ENCODE measurements around the gene XG. TPM values are rescaled to one million over a fixed set of nuclear protein-coding genes. Genes with fewer than 3 reads are reported as not detected.
A peak's percentile ranks its signal among the peaks of the same experiment; 100 is the strongest.
"Not testable (repeated sequence)": the region's sequence is repeated elsewhere in the genome, so short reads cannot be mapped to it uniquely, and the experiment has no call there.

XG gene
- total RNA-seq, 1 experiment from 2014 or later: 1.0 TPM

DNA sequence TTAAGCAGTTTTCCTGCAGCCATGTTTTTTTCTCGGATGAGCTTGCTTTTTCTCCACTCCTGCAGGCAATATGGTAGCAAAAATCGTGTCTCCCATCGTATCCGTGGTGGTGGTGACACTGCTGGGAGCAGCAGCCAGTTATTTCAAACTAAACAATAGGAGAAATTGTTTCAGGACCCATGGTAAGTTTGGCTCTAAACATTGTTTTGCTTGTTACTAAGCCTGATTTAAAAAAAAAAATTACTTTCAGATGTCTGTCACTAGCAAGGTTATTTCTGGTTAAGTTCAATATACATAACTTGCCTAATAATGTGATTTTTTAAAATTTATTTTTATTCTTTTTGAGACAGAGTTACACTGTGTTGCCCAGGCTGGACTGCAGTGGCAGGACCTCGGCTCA lies 59.4 kb downstream of the XG start:
- Mint-ChIP-seq H3K4me3 (no peak overlapping the region), H3K9me3 (peaks cover 12% of the 10 kb centered on the region), H3K4me1 (peaks cover 25% of the 10 kb centered on the region), H3K27me3 (ENCODE audit: low read depth) (no peaks in the 10 kb centered on the region; the same call in 1 of the 2 replicates), H3K36me3 (peaks cover 9% of the 10 kb centered on the region), H3K27ac (no peak overlapping the region)
- POLR2A ChIA-PET: no interaction called here
- ATAC-seq (no peak), DNase-seq (ENCODE audit: low spot score) (no peak)
- TF ChIP-seq ZBTB21 (CRISPR knock-in tag; IDR thresholded peaks at IDR 0.05; ENCODE audit: borderline replicate concordance): no peak
- TF ChIP-seq, protein P1, sequence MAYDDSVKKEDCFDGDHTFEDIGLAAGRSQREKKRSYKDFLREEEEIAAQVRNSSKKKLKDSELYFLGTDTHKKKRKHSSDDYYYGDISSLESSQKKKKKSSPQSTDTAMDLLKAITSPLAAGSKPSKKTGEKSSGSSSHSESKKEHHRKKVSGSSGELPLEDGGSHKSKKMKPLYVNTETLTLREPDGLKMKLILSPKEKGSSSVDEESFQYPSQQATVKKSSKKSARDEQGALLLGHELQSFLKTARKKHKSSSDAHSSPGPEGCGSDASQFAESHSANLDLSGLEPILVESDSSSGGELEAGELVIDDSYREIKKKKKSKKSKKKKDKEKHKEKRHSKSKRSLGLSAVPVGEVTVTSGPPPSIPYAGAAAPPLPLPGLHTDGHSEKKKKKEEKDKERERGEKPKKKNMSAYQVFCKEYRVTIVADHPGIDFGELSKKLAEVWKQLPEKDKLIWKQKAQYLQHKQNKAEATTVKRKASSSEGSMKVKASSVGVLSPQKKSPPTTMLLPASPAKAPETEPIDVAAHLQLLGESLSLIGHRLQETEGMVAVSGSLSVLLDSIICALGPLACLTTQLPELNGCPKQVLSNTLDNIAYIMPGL (CRISPR knock-in tag; IDR thresholded peaks at IDR 0.05): no peak
- CTCF ChIA-PET: no interaction called here

DNA sequence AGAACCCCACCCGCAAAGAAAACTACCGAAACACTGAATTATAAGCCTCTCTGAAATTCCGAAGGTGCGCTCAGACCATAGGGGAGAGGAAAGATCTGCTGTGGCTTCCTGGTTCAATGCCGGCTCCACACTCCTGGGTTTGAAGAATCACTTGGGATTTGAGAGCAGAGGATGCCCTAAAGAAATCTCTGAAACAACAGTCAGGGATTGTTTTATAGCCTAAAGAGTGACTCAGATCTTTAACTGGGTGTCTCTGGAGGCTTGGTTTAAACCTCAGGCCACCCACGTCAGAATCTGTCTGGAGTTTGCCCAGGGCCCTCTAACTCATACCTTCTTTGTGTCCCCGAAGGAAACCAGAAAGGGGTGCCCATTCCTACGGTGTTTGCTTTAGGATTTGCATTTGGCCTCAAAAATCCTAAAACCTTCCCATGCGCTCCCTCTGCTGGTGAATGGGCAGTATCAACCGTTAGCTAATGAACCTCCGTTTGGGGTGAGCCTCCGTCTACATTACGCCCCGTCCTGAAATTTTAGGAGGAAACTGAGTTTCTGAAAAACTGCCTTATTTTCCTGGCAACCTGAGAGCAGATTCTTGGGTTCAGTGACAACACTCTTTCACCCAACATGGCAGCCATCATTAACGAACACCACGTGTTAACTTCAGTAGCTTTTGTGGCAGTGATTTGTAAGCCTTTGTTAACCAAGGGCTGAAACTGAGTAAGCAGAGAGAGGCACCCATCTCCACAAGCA lies 60.5 kb downstream of the XG start:
- peak overlapping the region; percentile 68 for H3K27ac Mint-ChIP-seq
- H3K27me3 Mint-ChIP-seq (ENCODE audit: low read depth); H3K4me3 Mint-ChIP-seq; POLR2A ChIA-PET; H3K36me3 Mint-ChIP-seq: not testable (repeated sequence)
- TF ChIP-seq, protein P2, sequence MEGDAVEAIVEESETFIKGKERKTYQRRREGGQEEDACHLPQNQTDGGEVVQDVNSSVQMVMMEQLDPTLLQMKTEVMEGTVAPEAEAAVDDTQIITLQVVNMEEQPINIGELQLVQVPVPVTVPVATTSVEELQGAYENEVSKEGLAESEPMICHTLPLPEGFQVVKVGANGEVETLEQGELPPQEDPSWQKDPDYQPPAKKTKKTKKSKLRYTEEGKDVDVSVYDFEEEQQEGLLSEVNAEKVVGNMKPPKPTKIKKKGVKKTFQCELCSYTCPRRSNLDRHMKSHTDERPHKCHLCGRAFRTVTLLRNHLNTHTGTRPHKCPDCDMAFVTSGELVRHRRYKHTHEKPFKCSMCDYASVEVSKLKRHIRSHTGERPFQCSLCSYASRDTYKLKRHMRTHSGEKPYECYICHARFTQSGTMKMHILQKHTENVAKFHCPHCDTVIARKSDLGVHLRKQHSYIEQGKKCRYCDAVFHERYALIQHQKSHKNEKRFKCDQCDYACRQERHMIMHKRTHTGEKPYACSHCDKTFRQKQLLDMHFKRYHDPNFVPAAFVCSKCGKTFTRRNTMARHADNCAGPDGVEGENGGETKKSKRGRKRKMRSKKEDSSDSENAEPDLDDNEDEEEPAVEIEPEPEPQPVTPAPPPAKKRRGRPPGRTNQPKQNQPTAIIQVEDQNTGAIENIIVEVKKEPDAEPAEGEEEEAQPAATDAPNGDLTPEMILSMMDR (IDR thresholded peaks at IDR 0.05): peak; percentile 42
- peak; percentile 52 for DNase-seq (ENCODE audit: low spot score)
- ATAC-seq: peak; percentile 87
- CTCF ChIA-PET: interaction anchor here (1.2 kb wide), 1 partner anchor 11 kb away, joined by 4 read pairs; no protein-coding TSS in a partner anchor
- H3K9me3 Mint-ChIP-seq: peaks cover 12% of the 10 kb centered on the region
- peaks cover 19% of the 10 kb centered on the region for H3K4me1 Mint-ChIP-seq

DNA sequence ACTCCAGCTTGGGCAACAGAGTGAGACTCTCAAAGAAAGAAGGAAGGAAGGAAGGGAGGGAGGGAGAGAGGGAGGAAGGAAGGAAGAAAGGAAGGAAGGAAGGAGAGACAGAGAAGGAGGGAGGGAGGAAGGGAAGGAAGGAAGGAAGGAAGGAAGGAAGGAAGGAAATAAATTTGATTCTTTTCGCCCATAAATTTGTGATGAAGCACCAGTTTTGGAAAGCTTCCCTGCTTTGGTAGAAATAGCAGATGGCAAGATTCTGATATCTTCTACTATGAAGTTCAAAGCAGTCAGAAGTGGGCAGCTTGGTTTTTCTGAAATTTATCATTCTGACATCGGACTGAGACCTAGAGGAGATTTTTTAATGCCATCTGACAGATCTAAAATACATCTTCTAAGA lies 65.2 kb downstream of the XG start:
- CTCF ChIA-PET: no interaction called here
- Mint-ChIP-seq H3K9me3 (no peaks in the 10 kb centered on the region), H3K4me3 (no peak overlapping the region), H3K36me3 (no peaks in the 10 kb centered on the region), H3K4me1 (peaks cover 4% of the 10 kb centered on the region), H3K27me3 (ENCODE audit: low read depth) (no peaks in the 10 kb centered on the region), H3K27ac (no peak overlapping the region)
- TF ChIP-seq CREM (CRISPR knock-in tag; IDR thresholded peaks at IDR 0.05): no peak
- POLR2A ChIA-PET: no interaction called here
- no peak for DNase-seq (ENCODE audit: low spot score)
- no peak for ATAC-seq

DNA sequence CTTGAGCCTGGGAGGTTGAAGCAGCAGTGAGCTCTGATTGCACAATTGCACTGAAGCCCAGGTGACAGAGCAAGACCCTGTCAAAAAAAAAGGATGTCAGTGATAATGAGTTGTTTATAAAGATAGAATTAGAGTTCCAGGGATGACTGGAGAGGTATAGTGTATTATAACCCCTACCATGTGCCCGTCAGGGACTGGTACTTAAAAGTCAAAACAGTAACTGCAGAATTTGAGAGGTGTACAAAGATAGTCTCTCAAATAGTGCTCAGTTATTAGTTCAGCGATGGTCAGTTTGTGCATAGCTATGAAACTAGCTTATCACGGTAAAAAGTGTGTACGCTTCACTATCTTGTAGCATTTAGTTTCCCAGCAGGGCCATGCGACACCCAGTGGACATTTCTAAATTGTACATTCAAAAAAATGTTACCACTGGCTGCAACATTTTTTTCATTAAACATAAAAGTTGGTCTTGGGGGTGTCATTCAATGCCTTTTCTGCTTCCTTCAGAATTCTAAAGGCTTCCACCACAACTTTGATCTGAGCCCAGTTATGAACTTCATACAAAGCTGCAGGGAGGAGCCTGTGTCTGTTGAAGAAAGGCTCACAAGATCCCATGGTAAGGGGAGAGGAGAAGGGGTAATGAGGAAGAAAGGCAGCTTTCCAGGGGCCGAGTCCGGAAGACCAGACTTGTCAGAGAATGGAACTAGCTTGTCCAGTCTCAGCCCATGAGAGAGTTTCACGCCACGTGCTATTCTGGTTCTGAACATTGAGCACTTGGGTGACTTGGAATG lies 67.7 kb downstream of the XG start:
- ATAC-seq (no peak), DNase-seq (ENCODE audit: low spot score) (no peak)
- TF ChIP-seq TP53 (CRISPR knock-in tag; IDR thresholded peaks at IDR 0.05): no peak
- TF ChIP-seq, protein P3, sequence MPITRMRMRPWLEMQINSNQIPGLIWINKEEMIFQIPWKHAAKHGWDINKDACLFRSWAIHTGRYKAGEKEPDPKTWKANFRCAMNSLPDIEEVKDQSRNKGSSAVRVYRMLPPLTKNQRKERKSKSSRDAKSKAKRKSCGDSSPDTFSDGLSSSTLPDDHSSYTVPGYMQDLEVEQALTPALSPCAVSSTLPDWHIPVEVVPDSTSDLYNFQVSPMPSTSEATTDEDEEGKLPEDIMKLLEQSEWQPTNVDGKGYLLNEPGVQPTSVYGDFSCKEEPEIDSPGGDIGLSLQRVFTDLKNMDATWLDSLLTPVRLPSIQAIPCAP (CRISPR knock-in tag; IDR thresholded peaks at IDR 0.05): no peak
- TF ChIP-seq, protein P4, sequence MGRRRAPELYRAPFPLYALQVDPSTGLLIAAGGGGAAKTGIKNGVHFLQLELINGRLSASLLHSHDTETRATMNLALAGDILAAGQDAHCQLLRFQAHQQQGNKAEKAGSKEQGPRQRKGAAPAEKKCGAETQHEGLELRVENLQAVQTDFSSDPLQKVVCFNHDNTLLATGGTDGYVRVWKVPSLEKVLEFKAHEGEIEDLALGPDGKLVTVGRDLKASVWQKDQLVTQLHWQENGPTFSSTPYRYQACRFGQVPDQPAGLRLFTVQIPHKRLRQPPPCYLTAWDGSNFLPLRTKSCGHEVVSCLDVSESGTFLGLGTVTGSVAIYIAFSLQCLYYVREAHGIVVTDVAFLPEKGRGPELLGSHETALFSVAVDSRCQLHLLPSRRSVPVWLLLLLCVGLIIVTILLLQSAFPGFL (CRISPR knock-in tag; IDR thresholded peaks at IDR 0.05; ENCODE audit: borderline replicate concordance): no peak
- TF ChIP-seq, protein P5, sequence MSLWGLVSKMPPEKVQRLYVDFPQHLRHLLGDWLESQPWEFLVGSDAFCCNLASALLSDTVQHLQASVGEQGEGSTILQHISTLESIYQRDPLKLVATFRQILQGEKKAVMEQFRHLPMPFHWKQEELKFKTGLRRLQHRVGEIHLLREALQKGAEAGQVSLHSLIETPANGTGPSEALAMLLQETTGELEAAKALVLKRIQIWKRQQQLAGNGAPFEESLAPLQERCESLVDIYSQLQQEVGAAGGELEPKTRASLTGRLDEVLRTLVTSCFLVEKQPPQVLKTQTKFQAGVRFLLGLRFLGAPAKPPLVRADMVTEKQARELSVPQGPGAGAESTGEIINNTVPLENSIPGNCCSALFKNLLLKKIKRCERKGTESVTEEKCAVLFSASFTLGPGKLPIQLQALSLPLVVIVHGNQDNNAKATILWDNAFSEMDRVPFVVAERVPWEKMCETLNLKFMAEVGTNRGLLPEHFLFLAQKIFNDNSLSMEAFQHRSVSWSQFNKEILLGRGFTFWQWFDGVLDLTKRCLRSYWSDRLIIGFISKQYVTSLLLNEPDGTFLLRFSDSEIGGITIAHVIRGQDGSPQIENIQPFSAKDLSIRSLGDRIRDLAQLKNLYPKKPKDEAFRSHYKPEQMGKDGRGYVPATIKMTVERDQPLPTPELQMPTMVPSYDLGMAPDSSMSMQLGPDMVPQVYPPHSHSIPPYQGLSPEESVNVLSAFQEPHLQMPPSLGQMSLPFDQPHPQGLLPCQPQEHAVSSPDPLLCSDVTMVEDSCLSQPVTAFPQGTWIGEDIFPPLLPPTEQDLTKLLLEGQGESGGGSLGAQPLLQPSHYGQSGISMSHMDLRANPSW (CRISPR knock-in tag; conservative IDR thresholded peaks at IDR 0.05; ENCODE audit: low read depth): no peak
- TF ChIP-seq, protein P6, sequence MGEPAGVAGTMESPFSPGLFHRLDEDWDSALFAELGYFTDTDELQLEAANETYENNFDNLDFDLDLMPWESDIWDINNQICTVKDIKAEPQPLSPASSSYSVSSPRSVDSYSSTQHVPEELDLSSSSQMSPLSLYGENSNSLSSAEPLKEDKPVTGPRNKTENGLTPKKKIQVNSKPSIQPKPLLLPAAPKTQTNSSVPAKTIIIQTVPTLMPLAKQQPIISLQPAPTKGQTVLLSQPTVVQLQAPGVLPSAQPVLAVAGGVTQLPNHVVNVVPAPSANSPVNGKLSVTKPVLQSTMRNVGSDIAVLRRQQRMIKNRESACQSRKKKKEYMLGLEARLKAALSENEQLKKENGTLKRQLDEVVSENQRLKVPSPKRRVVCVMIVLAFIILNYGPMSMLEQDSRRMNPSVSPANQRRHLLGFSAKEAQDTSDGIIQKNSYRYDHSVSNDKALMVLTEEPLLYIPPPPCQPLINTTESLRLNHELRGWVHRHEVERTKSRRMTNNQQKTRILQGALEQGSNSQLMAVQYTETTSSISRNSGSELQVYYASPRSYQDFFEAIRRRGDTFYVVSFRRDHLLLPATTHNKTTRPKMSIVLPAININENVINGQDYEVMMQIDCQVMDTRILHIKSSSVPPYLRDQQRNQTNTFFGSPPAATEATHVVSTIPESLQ (CRISPR knock-in tag; IDR thresholded peaks at IDR 0.05): no peak
- TF ChIP-seq, protein P7, sequence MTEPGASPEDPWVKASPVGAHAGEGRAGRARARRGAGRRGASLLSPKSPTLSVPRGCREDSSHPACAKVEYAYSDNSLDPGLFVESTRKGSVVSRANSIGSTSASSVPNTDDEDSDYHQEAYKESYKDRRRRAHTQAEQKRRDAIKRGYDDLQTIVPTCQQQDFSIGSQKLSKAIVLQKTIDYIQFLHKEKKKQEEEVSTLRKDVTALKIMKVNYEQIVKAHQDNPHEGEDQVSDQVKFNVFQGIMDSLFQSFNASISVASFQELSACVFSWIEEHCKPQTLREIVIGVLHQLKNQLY (CRISPR knock-in tag; IDR thresholded peaks at IDR 0.05): no peak
- ChIA-PET POLR2A (no interaction called here), CTCF (interaction anchor here (1.7 kb wide), 1 partner anchor 11 kb away, joined by 4 read pairs; no protein-coding TSS in a partner anchor)
- Mint-ChIP-seq H3K27ac (no peak overlapping the region), H3K4me1 (peaks cover 3% of the 10 kb centered on the region), H3K27me3 (ENCODE audit: low read depth) (no peaks in the 10 kb centered on the region), H3K4me3 (no peak overlapping the region), H3K9me3 (no peaks in the 10 kb centered on the region), H3K36me3 (no peaks in the 10 kb centered on the region)
